ENCODE data around the gene XPO5.
A peak's percentile ranks its signal among the peaks of the same experiment; 100 is the strongest.

XPO5 gene

DNA sequence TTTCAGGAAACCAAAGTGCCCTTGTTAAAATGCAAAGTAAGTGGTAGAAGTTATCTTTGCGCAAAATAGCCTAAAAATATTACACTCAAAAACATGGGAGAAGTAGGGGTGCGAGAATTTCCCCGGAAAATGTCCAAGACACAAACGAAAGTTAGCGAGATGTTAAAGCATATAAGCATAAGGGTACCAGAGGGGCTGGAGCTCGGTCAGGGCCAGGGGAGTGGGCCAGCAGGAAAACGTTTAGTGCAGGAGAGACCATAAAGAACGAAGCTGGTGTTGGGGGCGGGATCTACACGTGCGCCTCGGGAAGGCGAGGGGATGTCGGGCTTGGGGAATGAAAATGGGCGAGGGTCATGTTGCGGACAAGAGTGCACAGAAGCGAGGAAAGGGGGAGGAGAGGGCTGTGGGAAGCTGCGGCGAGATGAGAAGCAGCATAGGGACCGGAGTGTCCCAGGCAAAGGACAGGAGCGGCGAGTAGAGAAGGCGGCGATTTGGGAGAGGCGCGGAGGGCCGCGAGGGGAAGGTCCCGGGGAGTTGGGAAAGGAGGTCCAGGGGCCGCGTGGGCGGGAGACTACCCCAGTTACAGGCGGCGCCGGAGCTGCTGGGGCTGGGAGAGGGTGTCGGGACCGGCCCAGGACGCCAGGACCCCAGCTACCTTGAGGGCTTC is 600 bp downstream of the XPO5 start:
- Histone ChIP-seq H3K14ac (ENCODE audit: low read length) (peak overlapping the region; percentile 87), H4K8ac (ENCODE audit: low read depth, low read length) (peak overlapping the region; percentile 47), H3K27ac (ENCODE audit: low read depth, low read length) (peak overlapping the region; percentile 11), H2BK5ac (ENCODE audit: low read depth, low read length, poor library complexity) (peak overlapping the region; percentile 5), H2BK12ac (ENCODE audit: low read length) (no peak overlapping the region), H4K91ac (ENCODE audit: low read depth, low read length) (peak overlapping the region; percentile 74), H3K4ac (ENCODE audit: low read depth, low read length) (peak overlapping the region; percentile 70), H3K36me3 (ENCODE audit: control insufficient read depth in 1 of 2, insufficient read depth in 2 of 2, low read length in 2 of 2) (peaks cover 6 to 11% of the 10 kb centered on the region in 2 experiments), H3K79me2 (ENCODE audit: control insufficient read depth, insufficient read depth, low read length, poor library complexity) (peaks cover 16% of the 10 kb centered on the region), H3K9ac (ENCODE audit: low read length) (peak overlapping the region; percentile 85), H3K4me3 (ENCODE audit: low read depth, low read length) (peak overlapping the region; percentile 99), H4K12ac (ENCODE audit: low read depth, low read length) (peak overlapping the region; percentile 45), H3K4me1 (ENCODE audit: control insufficient read depth in 1 of 2, insufficient read depth in 2 of 2, low read length in 2 of 2) (peaks cover 0 to 3% of the 10 kb centered on the region in 2 experiments), H3K79me1 (ENCODE audit: low read length) (peaks cover 8% of the 10 kb centered on the region), H3K27me3 (ENCODE audit: insufficient read depth, low read length) (no peaks in the 10 kb centered on the region), H3K23ac (ENCODE audit: low read length) (no peak overlapping the region), H2AK5ac (ENCODE audit: low read length) (peak overlapping the region; percentile 2), H3K9me3 (ENCODE audit: insufficient read depth, low read depth, low read length) (no peaks in the 10 kb centered on the region), H3K4me2 (ENCODE audit: low read length) (peak overlapping the region; percentile 94), H2BK120ac (ENCODE audit: insufficient read depth, low read length, poor library complexity) (peak overlapping the region; percentile 40), H2AFZ (ENCODE audit: insufficient read depth, low read length, poor library complexity) (peak overlapping the region; percentile 89), H3K18ac (ENCODE audit: low read length) (peak overlapping the region; percentile 67)
- peak in 1 of 2 donors; percentile 40 for DNase-seq
- WGBS (ENCODE audit: extremely low coverage, insufficient coverage, insufficient read length) = no CpG with 5 or more reads among the region's 38 CpGs

DNA sequence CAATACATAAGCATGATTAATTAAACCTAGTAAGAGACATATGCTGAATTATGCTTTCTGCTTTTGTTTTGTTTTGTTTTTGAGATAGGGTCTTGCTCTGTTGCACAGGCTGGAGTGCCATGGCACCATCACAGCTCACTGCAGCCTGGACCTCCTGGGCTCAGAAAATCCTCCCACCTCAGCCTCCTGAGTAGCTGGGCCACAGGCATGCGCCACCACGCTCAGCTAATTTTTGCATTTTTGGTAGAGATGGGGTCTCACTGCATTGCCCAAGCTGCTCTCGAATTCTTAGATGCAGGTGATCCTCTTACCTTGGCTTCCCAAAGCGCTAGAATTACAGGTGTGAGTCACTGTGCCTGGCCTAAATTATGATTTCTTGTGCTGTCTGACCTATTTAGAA is 3.8 kb downstream of the XPO5 start:
- Histone ChIP-seq H2BK5ac (ENCODE audit: low read depth, low read length, poor library complexity) (no peak overlapping the region), H3K79me1 (ENCODE audit: low read length) (peaks cover 8% of the 10 kb centered on the region), H3K36me3 (ENCODE audit: control insufficient read depth in 1 of 2, insufficient read depth in 2 of 2, low read length in 2 of 2) (peaks cover 21 to 24% of the 10 kb centered on the region in 2 experiments), H3K23ac (ENCODE audit: low read length) (no peak overlapping the region), H2BK120ac (ENCODE audit: insufficient read depth, low read length, poor library complexity) (no peak overlapping the region), H4K91ac (ENCODE audit: low read depth, low read length) (no peak overlapping the region), H3K4me2 (ENCODE audit: low read length) (no peak overlapping the region), H2AK5ac (ENCODE audit: low read length) (no peak overlapping the region), H3K27me3 (ENCODE audit: insufficient read depth, low read length) (no peaks in the 10 kb centered on the region), H3K18ac (ENCODE audit: low read length) (no peak overlapping the region), H2AFZ (ENCODE audit: insufficient read depth, low read length, poor library complexity) (no peak overlapping the region), H3K9me3 (ENCODE audit: insufficient read depth, low read depth, low read length) (no peaks in the 10 kb centered on the region), H3K9ac (ENCODE audit: low read length) (no peak overlapping the region), H3K4me1 (ENCODE audit: control insufficient read depth in 1 of 2, insufficient read depth in 2 of 2, low read length in 2 of 2) (no peaks in the 10 kb centered on the region), H4K12ac (ENCODE audit: low read depth, low read length) (no peak overlapping the region), H3K14ac (ENCODE audit: low read length) (no peak overlapping the region), H3K79me2 (ENCODE audit: control insufficient read depth, insufficient read depth, low read length, poor library complexity) (peaks cover 13% of the 10 kb centered on the region), H4K8ac (ENCODE audit: low read depth, low read length) (no peak overlapping the region), H3K4me3 (ENCODE audit: low read depth, low read length) (no peak overlapping the region), H3K4ac (ENCODE audit: low read depth, low read length) (no peak overlapping the region), H2BK12ac (ENCODE audit: low read length) (no peak overlapping the region), H3K27ac (ENCODE audit: low read depth, low read length) (no peak overlapping the region)
- no CpG with 5 or more reads among the region's 4 CpGs for WGBS (ENCODE audit: extremely low coverage, insufficient coverage, insufficient read length)
- DNase-seq = no peak

DNA sequence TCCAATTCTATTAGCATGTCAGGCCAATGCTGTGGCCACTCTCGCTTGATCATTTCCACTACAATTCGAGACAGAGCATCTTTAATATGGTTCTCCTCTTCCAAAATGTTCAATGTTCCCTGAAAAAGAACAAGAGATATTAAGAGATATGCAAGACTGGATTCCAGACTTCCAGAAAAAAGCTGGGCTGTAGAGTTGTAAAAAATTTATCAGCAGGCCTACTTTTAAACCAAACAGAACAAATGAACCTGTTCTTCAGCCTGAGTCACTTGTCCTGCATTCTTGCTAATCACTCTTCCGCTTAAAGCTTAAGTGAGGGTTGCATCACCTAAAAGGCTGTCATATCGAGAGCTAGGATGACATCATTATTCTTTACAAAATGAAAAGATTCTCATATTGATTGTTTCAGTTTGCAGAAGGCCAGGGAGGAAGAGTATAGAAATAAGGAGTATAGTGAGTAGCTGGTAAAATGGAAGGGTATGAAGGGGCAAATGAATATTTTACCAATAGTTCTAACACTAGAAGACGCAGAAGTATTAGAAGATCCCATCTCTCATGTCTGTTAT is 4.9 kb downstream of the XPO5 start:
- Histone ChIP-seq H3K27me3 (ENCODE audit: insufficient read depth, low read length) (no peaks in the 10 kb centered on the region), H2BK120ac (ENCODE audit: insufficient read depth, low read length, poor library complexity) (no peak overlapping the region), H3K14ac (ENCODE audit: low read length) (no peak overlapping the region), H3K4me3 (ENCODE audit: low read depth, low read length) (no peak overlapping the region), H3K4me1 (ENCODE audit: control insufficient read depth in 1 of 2, insufficient read depth in 2 of 2, low read length in 2 of 2) (no peaks in the 10 kb centered on the region), H3K23ac (ENCODE audit: low read length) (no peak overlapping the region), H3K9ac (ENCODE audit: low read length) (no peak overlapping the region), H3K4ac (ENCODE audit: low read depth, low read length) (no peak overlapping the region), H3K36me3 (ENCODE audit: control insufficient read depth in 1 of 2, insufficient read depth in 2 of 2, low read length in 2 of 2) (peaks cover 24 to 30% of the 10 kb centered on the region in 2 experiments), H4K8ac (ENCODE audit: low read depth, low read length) (no peak overlapping the region), H2BK5ac (ENCODE audit: low read depth, low read length, poor library complexity) (no peak overlapping the region), H3K27ac (ENCODE audit: low read depth, low read length) (no peak overlapping the region), H4K91ac (ENCODE audit: low read depth, low read length) (no peak overlapping the region), H3K9me3 (ENCODE audit: insufficient read depth, low read depth, low read length) (no peaks in the 10 kb centered on the region), H2AK5ac (ENCODE audit: low read length) (no peak overlapping the region), H4K12ac (ENCODE audit: low read depth, low read length) (no peak overlapping the region), H3K79me1 (ENCODE audit: low read length) (peaks cover 6% of the 10 kb centered on the region), H2AFZ (ENCODE audit: insufficient read depth, low read length, poor library complexity) (no peak overlapping the region), H3K4me2 (ENCODE audit: low read length) (no peak overlapping the region), H2BK12ac (ENCODE audit: low read length) (no peak overlapping the region), H3K18ac (ENCODE audit: low read length) (no peak overlapping the region), H3K79me2 (ENCODE audit: control insufficient read depth, insufficient read depth, low read length, poor library complexity) (peaks cover 7% of the 10 kb centered on the region)
- WGBS (ENCODE audit: extremely low coverage, insufficient coverage, insufficient read length) = no CpG with 5 or more reads among the region's 5 CpGs
- peak; percentile 14 to 65 for DNase-seq

DNA sequence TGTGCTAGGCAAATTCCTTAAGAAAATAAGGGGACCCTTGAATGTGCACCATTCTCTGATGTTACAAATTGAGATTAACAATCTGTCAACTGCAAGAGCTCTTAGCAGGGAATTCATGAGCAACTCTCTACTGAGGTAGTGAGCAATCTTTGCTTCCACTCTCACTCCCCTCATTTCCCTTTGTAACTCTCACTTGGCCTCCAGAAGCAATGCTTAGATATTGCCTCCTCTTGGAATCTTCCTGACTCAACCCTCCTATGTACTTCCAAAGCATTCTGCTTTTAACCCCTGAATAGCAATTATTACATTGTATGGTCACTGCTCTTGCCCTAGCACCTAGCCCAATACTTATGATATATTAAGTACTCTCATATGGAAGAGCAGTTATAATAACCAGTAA is 16.5 kb downstream of the XPO5 start:
- H3K27ac ChIP-seq (ENCODE audit: low read depth, low read length) = no peak overlapping the region
- H3K79me1 ChIP-seq (ENCODE audit: low read length) = no peaks in the 10 kb centered on the region
- H3K9ac ChIP-seq (ENCODE audit: low read length) = no peak overlapping the region
- no peaks in the 10 kb centered on the region for H3K27me3 ChIP-seq (ENCODE audit: insufficient read depth, low read length)
- H3K4me1 ChIP-seq (ENCODE audit: control insufficient read depth in 1 of 2, insufficient read depth in 2 of 2, low read length in 2 of 2) = no peaks in the 10 kb centered on the region
- H3K9me3 ChIP-seq (ENCODE audit: insufficient read depth, low read depth, low read length) = peaks cover 2% of the 10 kb centered on the region
- H3K18ac ChIP-seq (ENCODE audit: low read length) = no peak overlapping the region
- DNase-seq = no peak
- no peak overlapping the region for H4K91ac ChIP-seq (ENCODE audit: low read depth, low read length)
- no peak overlapping the region for H2AK5ac ChIP-seq (ENCODE audit: low read length)
- H4K12ac ChIP-seq (ENCODE audit: low read depth, low read length) = no peak overlapping the region
- H3K36me3 ChIP-seq (ENCODE audit: control insufficient read depth in 1 of 2, insufficient read depth in 2 of 2, low read length in 2 of 2) = peaks cover 35 to 42% of the 10 kb centered on the region in 2 experiments
- no peak overlapping the region for H2BK120ac ChIP-seq (ENCODE audit: insufficient read depth, low read length, poor library complexity)
- no peak overlapping the region for H3K4me3 ChIP-seq (ENCODE audit: low read depth, low read length)
- no peak overlapping the region for H3K14ac ChIP-seq (ENCODE audit: low read length)
- no peak overlapping the region for H4K8ac ChIP-seq (ENCODE audit: low read depth, low read length)
- no peaks in the 10 kb centered on the region for H3K79me2 ChIP-seq (ENCODE audit: control insufficient read depth, insufficient read depth, low read length, poor library complexity)
- no peak overlapping the region for H3K23ac ChIP-seq (ENCODE audit: low read length)
- no peak overlapping the region for H2BK12ac ChIP-seq (ENCODE audit: low read length)
- H3K4ac ChIP-seq (ENCODE audit: low read depth, low read length) = no peak overlapping the region
- no peak overlapping the region for H3K4me2 ChIP-seq (ENCODE audit: low read length)
- H2AFZ ChIP-seq (ENCODE audit: insufficient read depth, low read length, poor library complexity) = no peak overlapping the region
- no peak overlapping the region for H2BK5ac ChIP-seq (ENCODE audit: low read depth, low read length, poor library complexity)

Measured in trophoblast cell (in vitro differentiated cells and primary cell).